Breast epithelium (tissue), 3 donors: ENCODE results near the gene PTPN3.

Experiments used
- CTCF ChIP-seq, 3 donors: fragments of 450-650 bp; IDR thresholded peaks; one replicate each; pipeline ENCODE4 v1.5.1; 2016 to 2017; ENCODE audit warnings: antibody characterized with exemption in 3 of 3, mild to moderate bottlenecking in 3 of 3, moderate library complexity in 3 of 3
- POLR2A ChIP-seq: fragments of 450-650 bp; IDR thresholded peaks from one replicate; pipeline ENCODE4 v1.6.1; 2016; ENCODE audit warnings: antibody characterized with exemption, mild to moderate bottlenecking, moderate library complexity

DNA sequence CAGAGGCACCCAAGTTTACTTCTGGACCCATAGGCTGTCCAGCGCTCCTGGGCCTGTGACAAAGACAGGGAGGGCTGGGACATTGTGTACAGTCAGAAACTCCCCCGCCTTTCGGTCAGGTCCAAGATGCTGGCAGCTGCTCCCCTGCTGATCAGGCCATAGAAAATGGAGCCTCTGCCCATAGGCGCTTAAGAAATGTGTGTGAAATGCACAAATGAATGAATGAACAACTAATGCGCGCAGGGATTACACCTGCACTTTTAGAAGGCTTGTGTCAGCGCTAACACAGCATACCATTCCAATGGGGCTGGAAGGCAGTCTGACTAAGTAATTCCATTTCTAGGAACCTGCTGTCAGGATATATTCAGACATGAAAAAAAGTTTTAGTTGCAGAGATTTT is 16.3 kb downstream of the PTPN3 start:
- TF ChIP-seq CTCF (IDR thresholded peaks at IDR 0.05): no peak
- TF ChIP-seq POLR2A: no peak
